Measurements from ENCODE around the gene TMEM201.

The TMEM201 gene

GRCh38 chr1:9600861-9601834, 12.4 kb downstream of the TMEM201 start:
- no peak for DNase-seq (ENCODE audit: low spot score)

- no peak for DNase-seq (ENCODE audit: low spot score)
These were observed 13.5 kb downstream of the TMEM201 start for GRCh38 chr1:9601942-9602793.

GRCh38 chr1:9602794-9603167, 14.1 kb downstream of the TMEM201 start:
- DNase-seq (ENCODE audit: low spot score) = no peak

- DNase-seq (ENCODE audit: low spot score) = no peak
These were observed 14.6 kb downstream of the TMEM201 start for GRCh38 chr1:9603307-9603706.

- no peak for DNase-seq (ENCODE audit: low spot score)
These were observed 15.3 kb downstream of the TMEM201 start for GRCh38 chr1:9603766-9604753.

- no peak for DNase-seq (ENCODE audit: low spot score)
These were observed 16.1 kb downstream of the TMEM201 start for GRCh38 chr1:9604836-9605235.

- no peak for DNase-seq (ENCODE audit: low spot score)
These were observed 17.3 kb downstream of the TMEM201 start for GRCh38 chr1:9605946-9606455.

GRCh38 chr1:9606458-9606857, 17.7 kb downstream of the TMEM201 start:
- DNase-seq (ENCODE audit: low spot score) = no peak

- no peak for DNase-seq (ENCODE audit: low spot score)
These were observed 18.2 kb downstream of the TMEM201 start for GRCh38 chr1:9606948-9607347.

GRCh38 chr1:9607352-9607751, 18.6 kb downstream of the TMEM201 start:
- DNase-seq (ENCODE audit: low spot score) = no peak

- no peak for DNase-seq (ENCODE audit: low spot score)
These were observed 21.3 kb downstream of the TMEM201 start for GRCh38 chr1:9609998-9610397.

- DNase-seq (ENCODE audit: low spot score) = no peak
These were observed 21.8 kb downstream of the TMEM201 start for GRCh38 chr1:9610548-9610947.

- DNase-seq (ENCODE audit: low spot score) = no peak
These were observed 23.0 kb downstream of the TMEM201 start for GRCh38 chr1:9611716-9612115.

- no peak for DNase-seq (ENCODE audit: low spot score)
These were observed 23.6 kb downstream of the TMEM201 start for GRCh38 chr1:9612162-9612845.

- DNase-seq (ENCODE audit: low spot score) = no peak
These were observed 24.3 kb downstream of the TMEM201 start for GRCh38 chr1:9612871-9613624.

- no peak for DNase-seq (ENCODE audit: low spot score)
These were observed 25.1 kb downstream of the TMEM201 start for GRCh38 chr1:9613625-9614299.

GRCh38 chr1:9615316-9616063, 26.8 kb downstream of the TMEM201 start:
- DNase-seq (ENCODE audit: low spot score) = peak; percentile 54

- no peak for DNase-seq (ENCODE audit: low spot score)
These were observed 30.4 kb downstream of the TMEM201 start for GRCh38 chr1:9618909-9619679.

Measured in CD4-positive, alpha-beta T cell treated with Interleukin-6 at 100 ng/mL for 8 hours (primary cell).